ENCODE measurements around the gene VCPKMT.

VCPKMT gene
- total RNA-seq: 20.6 to 24.7 reads per million in 2 experiments

DNA sequence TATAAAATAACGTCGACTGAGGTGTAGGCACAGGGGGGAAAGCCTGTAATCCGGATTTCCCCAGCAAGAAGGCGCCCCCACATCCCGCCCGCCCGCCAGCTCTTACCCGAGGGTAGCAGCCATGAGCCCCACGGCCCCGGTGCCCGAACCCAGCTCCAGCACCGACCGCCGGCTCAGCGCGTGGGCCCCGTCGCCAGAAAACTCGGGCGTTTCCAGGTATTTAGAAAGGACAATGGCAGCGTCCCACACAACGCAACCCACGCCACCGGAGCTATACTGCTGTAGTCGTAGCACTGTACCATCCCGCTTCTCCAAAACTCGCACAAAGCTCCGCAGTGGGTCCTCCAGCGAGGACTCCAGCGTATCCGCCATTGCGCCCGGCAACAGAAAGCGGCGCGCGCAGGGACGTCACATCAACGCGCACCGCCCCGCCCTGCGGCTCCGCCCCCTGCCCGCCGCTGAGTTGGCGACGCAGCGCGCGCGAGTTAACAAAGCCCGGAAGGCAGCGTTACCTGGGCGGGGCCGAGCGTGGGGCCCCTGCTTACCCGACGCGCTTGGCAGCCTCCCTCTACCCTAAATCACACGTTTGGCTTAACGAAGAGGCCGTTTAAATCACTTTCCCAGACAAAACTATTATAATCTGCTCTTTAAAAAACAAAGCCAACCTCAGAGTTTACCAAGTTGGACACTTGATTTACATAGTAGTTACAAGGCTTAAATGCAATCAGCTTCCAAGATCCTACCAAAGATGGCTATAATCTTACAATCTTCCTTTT lies at the start of gene VCPKMT:
VCPKMT (minus strand) TSS at position 392 of the 776 bp plus-strand sequence; CDS start at position 372, 20 bp downstream.
- peak; percentile 93 for DNase-seq (ENCODE audit: low read depth)

DNA sequence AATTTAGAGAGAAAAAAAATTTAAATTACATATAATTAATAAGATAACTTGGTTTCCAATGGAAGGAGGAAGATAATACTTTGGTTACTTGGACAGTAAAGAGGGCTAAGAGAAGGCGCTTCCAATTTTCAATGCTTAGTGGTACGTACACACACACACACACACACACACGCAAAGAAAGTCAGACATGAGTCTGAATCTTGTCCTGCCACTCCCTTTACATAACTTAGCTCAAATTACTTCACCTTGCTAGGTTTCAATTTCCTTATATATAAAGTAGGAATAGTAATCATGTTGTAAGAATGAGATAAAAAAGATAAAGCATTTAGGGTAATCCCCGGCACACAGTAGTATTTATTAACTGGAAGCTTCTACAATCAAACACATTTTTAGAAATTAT lies 39.7 kb upstream of the VCPKMT start:
- no peak for DNase-seq (ENCODE audit: low read depth)

DNA sequence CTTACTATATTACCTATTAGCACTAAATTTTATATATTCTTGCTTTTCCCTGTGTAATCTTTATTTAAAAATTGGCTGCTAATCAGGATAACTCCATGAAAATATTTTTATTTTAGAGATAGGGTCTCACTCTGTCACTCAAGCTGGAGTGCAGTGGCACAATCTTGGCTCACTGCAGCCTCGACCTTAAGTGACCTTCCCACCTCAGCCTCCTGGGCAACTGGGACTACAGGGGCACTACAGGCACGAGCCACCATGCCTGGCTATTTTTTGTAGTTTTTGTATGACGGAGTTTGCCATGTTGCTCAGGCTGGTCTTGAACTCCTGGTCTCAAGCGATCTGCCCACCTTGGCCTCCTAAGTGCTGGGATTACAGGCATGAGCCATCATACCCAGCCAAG lies 32.4 kb upstream of the VCPKMT start:
- DNase-seq (ENCODE audit: low read depth): no peak

DNA sequence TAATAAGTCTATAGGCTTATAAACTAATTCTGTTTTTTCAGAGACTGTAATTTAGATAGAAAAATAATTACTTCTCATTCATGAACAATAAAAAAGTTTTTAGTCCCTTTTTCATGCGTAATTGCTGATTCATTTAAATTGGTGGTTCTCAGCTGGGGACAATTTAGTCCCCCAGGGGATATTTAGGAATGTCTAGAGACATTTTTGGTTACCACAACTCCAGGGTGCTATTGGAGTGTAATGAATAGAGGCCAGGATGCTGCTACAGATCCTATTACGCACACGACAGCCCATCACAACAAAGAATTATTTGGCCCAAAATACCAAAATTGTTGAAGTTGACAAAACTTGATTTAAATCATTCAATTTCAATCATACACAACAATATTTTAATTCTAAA lies 22.8 kb upstream of the VCPKMT start:
- DNase-seq (ENCODE audit: low read depth): no peak

DNA sequence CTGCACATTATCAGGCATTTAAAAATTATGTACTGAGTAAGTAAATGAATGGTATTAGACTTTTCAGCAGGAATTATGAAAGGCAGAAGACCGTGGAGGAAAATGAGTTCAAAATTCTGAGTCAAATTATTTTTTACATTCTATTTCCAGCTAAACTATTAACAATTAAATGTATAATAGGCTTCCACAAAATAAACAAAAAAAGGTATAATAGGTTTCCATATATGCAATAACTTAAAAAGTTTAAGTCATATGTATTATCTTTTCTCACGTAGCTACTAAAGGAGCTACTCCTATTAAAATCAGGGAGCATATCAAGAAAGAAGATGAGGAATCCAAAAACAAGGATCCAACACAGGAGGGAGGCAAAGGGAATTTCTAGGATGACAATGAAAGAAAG lies 11.4 kb upstream of the VCPKMT start:
- no peak for DNase-seq (ENCODE audit: low read depth)

DNA sequence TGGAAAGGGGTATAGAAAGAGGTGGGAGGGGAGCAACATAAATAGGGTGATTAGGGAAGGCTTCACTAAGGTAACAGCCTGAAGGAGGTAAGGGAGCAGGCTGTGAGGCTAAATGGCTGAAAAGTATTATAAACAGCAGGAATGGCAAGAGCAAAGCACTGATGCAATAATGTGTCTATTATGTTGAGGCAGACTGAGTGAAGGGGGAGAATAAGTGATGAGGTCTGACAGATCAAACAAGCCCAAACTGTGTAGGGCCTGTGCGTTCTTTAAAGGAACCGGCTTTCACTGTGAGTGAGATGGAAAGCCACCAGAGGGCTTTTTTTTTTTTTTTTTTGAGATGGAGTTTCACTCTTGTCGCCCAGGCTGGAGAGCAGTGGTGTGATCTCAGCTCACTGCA lies 6.7 kb upstream of the VCPKMT start:
- no peak for DNase-seq (ENCODE audit: low read depth)

DNA sequence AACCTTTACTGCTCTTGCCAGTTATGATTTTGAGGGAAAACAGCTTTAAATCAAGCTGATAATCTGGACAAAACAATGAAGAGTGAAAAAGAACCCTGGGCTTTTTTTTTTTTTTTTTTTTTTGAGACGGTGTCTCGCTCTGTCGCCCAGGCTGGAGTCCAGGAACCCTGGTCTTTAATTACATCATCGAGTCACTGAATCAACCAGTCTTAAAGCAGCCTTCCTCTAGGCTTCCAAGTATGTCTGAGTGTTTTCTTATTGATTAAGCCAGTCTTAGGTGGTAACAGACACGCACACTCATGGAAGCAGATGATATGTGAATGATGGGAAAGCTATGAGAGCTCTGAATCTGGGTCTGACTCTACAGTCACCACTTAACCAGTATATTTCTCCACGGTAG lies 5.9 kb upstream of the VCPKMT start:
- no peak for DNase-seq (ENCODE audit: low read depth)

DNA sequence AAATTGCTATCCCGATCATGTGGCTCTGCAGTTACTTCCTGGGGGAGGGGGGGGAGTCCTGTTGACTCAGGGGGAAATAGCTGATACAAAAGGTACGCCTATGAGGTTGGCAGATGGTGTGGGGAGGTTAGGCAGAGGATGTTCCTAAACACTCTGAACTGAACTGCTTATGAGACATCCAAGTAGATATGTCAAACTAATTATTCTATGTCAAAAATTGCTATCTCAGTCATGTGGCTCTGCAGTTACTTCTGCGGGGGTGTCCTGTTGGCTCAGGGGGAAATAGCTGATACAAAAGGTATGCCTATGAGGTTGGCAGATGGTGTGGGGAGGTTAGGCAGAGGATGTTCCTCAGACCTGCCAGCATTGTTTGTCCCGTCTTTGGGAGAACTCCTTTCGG lies 5.1 kb upstream of the VCPKMT start:
- no peak for DNase-seq (ENCODE audit: low read depth)

DNA sequence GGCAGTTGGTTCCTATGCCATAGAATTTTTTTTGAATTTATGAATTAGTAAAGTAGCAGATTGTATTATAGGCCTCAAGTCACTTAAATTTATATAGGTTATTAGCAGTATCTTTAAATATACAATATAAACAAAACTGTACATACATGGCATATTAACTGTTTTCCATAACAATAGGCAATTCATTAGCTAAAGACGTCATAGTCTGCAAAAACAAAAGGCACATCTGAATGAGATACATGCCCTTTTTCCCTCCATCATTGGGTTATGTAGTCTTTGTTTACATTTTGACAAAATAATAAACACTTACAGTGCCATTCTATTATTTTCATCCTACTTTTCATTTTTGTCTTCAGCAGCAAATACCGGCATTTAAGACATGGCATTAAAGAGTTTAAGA lies 1.1 kb upstream of the VCPKMT start:
- DNase-seq (ENCODE audit: low read depth): no peak

DNA sequence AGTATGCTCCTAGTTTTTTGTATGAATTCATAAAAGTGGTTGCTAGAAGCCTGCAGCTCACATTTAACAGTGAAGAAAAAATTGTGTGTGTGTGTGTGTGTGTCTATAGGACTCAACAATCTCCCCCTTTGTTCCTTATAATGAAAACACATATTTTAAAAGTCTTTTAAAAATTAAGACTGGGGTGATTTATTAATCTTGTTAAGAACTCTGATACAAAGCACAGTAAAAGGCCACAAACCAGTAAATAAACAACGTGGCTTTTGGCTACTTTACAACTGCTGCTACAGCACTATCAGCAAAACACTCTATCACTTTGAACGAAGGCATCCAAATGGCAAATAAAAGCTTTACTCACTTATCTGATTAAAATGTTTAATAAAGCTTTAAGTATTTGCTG lies 594 bp upstream of the VCPKMT start:
- no peak for DNase-seq (ENCODE audit: low read depth)

DNA sequence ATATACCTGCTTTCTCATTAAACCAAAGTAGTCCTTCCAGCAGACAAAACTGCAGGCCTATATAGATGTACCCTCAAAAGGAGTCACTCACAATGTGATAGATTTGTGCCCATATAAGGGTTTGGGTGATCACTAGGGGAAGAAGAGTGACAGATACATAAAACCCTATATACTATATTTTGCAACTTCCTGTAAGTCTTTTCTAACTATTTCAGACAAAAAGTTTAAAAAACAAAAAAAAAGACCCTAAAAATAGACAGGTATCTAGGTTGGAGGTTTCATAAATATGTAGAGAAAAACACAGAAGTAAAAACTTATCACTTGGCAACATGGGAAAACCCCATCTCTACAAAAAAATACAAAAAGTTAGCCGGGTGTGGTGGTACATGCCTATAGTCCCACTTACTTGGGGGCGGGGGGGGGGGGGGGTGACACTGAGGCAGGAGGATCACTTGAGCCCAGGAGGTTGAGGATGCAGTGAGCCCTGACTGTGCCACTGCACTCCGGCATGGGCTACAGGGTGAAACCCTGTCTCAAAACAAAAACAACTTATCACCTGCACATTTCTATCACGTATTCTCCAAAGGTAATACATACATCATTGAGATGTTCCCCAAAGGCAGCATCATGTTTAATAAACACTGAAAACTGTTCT lies 2.9 kb downstream of the VCPKMT start:
- DNase-seq (ENCODE audit: low read depth): no peak

DNA sequence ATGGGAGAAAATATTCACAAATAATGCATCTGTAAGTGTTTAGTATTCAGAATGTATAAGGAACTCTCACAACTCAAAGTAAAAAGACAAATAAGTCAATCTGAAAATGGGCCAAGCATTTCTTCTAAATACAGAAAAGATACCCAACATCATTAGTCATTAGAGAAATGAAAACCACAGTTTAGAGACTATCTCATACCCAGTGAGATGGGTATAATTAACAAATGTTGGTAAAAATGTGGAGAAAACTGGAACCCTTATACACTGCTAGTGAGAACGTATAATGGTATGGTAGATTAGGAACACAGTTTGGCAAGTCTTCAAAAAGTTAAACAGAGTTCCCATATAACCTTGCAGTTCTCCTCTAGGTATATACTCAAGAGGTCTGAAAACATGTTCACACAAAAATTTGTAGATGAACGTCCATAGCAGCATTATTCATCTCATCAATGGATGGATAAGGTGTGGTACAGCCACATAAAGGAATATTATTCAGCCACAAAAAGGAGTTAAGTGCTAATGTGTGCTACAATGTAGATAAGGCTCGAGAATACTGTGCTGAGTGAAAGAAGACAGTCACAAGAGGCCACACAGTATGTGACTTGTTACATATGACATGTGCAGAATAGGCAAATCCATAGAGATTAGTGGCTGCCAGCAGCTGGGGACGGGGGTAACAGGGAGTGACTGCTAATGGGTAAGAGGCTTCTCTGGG lies 5.9 kb downstream of the VCPKMT start:
- no peak for DNase-seq (ENCODE audit: low read depth)

DNA sequence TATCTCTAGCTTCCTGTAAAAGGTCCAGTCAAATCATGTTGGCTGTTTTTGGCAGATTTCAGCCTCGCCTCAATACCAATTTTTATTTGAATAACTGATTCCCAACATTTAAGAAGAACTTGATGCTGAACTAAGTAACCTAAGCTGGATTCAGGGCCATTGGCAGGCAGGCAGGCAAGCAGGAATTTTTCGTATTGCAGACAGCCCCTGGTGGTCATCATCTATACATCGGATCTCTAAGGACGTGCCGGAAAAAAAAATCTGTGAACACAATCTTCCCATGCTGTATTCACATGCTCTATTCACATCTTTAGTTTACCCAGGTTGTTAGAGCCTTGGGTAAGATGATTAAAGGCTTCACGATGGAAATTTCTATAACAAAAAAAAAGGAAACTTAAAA lies 7.0 kb downstream of the VCPKMT start:
- no peak for DNase-seq (ENCODE audit: low read depth)

DNA sequence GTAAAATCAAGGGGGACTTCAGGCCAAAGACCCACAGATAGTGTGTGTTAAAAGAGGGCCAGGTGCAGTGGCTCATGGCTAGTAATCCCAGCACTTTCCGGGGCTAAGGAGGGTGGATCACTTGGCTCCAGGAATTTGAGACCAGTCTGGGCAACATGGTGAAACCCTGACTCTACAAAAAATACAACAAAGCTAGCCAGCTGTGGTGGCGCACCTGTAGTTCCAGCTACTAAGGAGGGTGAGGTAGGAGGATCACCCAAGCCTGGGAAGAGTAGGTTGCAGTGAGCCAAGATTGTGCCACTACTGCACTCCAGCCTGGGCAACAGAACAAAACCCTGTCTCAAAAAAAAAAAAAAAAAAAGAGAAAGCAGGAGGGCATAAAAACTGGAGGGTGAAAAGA lies 8.5 kb downstream of the VCPKMT start:
- DNase-seq (ENCODE audit: low read depth): no peak

DNA sequence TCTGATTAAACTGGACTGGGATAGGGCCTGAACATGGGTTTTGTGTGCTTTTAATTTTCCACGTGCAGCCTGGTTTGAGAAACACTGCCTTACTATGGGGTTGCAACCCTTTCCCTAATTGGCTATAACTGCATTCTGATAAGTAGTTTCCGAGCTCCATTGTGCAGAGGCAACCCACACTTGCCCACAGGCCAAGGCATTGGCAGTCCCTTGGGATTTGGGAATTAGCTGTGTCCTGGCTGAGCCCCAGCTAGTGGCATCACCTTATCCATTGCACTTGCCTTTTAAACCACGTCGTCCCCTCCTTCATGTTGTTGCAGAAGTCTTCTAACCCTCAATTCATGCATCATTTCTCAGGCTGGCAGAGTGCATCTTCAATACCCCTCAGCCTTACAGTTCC lies 10.2 kb downstream of the VCPKMT start:
- no peak for DNase-seq (ENCODE audit: low read depth)

DNA sequence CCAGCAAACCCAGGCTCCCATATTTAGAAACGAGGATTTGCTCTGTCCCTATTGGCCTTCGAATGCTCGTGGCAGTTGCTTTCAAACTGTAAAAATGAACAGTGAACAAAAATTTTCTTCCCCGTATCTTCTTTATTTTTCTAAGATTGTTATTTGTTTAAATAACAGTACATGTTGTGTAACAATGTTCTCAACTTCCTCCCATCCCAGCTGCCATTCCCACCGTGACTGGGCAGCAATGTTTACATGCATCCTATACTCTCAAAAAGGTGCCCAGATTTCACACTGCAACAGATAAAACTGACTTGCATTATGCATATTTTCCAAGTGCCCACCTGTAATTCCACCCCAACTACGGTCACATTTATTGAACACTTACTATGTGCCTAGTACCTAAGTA lies 12.8 kb downstream of the VCPKMT start:
- DNase-seq (ENCODE audit: low read depth): no peak

DNA sequence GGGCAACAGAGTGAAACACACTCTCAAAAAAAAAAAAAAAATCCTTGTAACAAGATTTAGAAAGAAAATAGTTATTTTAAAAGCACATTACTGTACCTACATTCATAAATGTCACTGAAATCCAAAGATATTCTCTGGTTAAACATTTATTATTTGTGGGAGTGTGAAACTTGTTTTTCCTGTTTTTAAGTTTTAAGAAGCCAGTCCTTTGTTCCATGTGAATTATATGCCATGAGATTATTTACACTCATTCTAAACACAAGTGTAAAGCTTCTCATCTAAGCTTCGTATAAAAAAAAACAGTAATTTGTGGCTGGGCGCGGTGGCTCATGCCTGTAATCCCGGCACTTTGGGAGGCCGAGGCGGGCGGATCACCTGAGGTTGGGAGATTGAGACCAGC lies 15.0 kb downstream of the VCPKMT start:
- DNase-seq (ENCODE audit: low read depth): no peak

DNA sequence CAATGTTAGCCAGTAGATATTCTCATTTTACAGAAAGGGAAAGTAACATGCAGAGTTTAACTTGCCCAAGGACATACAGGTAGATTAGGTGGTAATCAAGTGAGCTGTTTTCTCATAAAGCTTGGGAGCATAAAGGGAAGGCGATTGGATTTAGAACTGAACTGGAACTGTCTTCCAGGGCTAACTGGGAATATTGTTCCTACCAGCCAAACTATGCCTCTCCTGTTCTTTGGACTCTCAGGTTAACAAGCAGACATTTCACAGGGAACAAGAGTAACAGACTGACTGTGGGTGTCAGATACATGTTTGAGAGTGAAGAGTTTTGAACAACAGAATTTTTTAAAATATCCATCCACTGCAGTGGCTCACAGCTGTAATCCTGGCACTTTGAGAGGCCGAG lies 15.6 kb downstream of the VCPKMT start:
- no peak for DNase-seq (ENCODE audit: low read depth)

DNA sequence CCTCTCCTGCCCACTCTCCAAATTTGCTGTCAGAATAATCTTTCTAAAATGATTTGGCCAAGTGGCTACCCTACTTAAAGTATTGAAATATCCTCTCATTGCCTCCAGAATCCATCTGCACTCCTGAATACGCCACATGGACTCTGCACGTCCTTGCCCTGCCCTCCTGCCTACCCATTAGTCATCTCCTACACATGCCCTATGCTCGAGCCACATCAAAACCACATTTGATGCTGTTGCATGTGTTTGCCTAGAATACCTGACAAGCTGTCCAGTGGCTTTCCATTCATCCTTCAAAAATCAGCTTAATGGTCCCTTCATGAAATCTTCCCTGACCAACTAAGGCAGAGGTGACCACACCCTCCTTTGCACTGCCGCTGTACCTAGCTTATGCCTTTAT lies 17.0 kb downstream of the VCPKMT start:
- DNase-seq (ENCODE audit: low read depth): no peak

DNA sequence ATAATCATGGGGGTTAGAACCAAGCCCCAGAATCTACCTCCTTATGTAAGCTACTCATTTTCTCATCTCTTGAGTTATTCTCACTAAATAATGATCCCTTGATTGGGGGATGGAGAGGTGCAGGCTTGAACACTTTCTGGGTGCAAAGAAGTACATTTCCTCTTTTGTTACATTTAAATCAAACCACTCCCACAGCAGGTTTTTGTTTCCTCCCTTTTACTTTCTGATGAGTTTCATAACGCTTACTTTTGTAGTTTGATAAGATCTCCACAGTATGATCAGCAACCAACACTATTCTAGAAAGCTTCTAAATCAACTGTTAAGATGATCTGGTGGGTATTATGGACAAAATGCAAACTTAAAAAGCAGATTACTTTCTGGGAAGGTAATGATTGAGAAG lies 20.5 kb downstream of the VCPKMT start:
- DNase-seq (ENCODE audit: low read depth): no peak

DNA sequence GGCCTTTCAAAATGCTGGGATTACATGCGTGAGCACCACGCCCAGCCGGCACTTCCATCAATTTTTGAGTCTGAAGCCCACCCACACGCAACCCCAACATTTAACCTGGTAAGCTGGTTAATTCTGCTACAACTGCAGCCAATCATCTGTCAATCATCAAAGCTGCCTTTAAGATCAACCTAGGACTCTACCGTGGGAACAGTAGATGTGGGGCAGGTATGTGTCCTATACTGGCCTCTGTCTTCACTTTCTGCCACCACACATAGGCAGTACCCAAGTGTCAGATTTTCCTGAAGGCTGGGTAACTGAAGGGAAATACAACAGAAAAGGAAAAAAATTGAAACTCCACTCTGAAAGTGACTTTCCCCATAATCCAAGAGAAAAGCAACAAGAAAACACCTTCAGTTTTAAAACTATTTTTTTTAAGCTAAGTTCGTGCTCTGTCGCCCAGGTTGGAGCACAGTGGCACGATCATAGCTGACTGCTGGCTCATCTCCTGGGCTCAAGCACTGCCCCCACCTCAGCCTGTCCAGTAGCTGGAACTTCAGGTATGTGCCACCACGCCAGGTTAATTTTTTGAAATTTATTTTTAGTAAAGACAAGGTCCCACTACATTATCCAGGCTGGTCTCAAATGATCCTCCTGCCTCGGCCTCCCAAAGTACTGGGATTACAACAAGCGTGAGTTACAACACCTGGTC lies 22.2 kb downstream of the VCPKMT start:
- no peak for DNase-seq (ENCODE audit: low read depth)

DNA sequence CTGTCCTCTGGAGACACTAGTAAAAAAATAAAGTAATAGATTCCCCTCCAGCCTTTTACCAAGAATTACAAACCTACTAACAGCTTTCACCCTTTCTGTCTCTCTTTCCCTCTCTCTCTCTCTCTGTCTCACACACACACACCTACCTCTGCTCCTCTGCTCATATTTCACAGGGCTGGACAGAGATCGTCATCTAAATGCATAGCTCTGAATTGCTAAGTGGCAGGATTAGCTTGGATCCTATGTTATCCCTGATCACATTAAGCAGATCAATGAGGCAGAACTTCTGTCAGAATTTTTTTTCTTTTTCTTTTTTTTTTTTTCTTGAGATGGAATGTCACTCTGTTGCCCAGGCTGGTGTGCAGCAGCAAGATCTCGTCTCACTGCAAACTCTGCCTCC lies 22.9 kb downstream of the VCPKMT start:
- no peak for DNase-seq (ENCODE audit: low read depth)

All from T follicular helper cell (primary cell).